ENCODE results near the gene MYEOV. TPM values are rescaled to one million over a fixed set of nuclear protein-coding genes. Genes with fewer than 3 reads are reported as not detected.

The MYEOV gene
- total and polyA plus RNA-seq, 9 of the 15 experiments (the other 6 are each of a cell fraction or from before 2014, with no cell fraction given) = 10.2 to 133 (median 32.2) TPM

DNA sequence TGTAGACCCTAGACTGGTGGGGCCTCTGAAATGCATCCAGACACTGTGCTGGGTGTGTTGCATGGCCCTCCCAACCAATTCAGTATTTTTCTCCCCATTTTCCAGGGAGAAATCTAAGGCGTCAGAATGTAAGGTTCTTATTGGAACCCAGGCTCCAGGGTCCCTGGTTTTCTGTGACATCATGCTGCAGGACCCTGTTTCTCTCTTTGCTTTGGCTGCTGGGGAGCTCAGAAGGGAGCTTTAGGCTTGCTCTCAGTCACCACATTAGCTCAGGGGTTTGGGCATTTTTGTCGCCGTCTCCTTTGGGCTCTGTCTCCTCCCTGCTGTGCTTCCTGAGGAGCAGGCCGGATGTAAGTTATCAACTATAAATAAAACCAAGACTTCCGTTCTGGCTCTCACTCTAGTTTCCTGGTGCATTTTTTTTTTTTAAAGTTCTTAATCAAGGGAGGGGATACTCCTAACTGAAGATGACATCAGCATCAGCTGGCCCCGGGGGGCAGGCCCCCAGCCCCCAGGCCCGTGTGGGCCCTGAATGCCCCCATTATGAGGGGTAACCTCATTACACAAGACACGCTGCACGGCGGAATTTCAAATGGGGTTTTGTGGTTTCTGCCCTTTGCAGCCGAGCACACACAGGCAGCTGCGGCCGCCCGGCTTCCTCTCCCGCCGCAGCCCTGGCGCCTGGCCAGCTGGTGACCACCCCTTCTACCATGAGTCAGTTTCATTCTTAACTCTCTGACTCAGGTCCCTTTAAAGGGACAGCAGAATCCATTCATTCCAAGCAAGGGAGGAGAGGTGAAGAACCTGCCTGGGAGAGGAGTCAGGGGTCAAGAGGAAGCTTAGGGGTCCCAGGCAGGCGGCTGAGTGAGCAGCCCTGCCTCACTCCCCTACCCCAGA lies 3.2 kb downstream of the MYEOV start (continued):
- TF ChIP-seq PYGO2 (tag; IDR thresholded peaks at IDR 0.05) = no peak
- TF ChIP-seq ETV5 (CRISPR knock-in tag; IDR thresholded peaks at IDR 0.05; ENCODE audit: low read depth) = peak; percentile 97
- TF ChIP-seq TRIM28 (IDR thresholded peaks at IDR 0.05) = no peak
- TF ChIP-seq, protein P1, sequence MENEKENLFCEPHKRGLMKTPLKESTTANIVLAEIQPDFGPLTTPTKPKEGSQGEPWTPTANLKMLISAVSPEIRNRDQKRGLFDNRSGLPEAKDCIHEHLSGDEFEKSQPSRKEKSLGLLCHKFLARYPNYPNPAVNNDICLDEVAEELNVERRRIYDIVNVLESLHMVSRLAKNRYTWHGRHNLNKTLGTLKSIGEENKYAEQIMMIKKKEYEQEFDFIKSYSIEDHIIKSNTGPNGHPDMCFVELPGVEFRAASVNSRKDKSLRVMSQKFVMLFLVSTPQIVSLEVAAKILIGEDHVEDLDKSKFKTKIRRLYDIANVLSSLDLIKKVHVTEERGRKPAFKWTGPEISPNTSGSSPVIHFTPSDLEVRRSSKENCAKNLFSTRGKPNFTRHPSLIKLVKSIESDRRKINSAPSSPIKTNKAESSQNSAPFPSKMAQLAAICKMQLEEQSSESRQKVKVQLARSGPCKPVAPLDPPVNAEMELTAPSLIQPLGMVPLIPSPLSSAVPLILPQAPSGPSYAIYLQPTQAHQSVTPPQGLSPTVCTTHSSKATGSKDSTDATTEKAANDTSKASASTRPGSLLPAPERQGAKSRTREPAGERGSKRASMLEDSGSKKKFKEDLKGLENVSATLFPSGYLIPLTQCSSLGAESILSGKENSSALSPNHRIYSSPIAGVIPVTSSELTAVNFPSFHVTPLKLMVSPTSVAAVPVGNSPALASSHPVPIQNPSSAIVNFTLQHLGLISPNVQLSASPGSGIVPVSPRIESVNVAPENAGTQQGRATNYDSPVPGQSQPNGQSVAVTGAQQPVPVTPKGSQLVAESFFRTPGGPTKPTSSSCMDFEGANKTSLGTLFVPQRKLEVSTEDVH (IDR thresholded peaks at IDR 0.05; ENCODE audit: low read depth, partially characterized antibody) = peak; percentile 25
- TF ChIP-seq NR2C2 (CRISPR knock-in tag; IDR thresholded peaks at IDR 0.05) = no peak
- peak; percentile 55 for TF ChIP-seq NR2C2 (tag; IDR thresholded peaks at IDR 0.05)
- no peak for TF ChIP-seq KLF10 (CRISPR knock-in tag; IDR thresholded peaks at IDR 0.05)
- no peak; the same call in 1 of the 2 replicates for TF ChIP-seq SMARCC2 (IDR thresholded peaks at IDR 0.05; ENCODE audit: low read depth)
- TF ChIP-seq ESRRA (IDR thresholded peaks at IDR 0.05; ENCODE audit: borderline replicate concordance, low read depth) = peak; percentile 96; the same call in 1 of the 2 replicates
- peak; percentile 94 for TF ChIP-seq JUND (IDR thresholded peaks at IDR 0.05; ENCODE audit: borderline replicate concordance, low read depth, low read length)
- peak; percentile 89; the same call in 2 of the 3 replicates for TF ChIP-seq JUND (tag; IDR thresholded peaks at IDR 0.05; ENCODE audit: borderline replicate concordance, low read depth, low read length)
- TF ChIP-seq ZKSCAN3 (CRISPR knock-in tag; IDR thresholded peaks at IDR 0.05) = no peak
- TF ChIP-seq RHOXF2B (CRISPR knock-in tag; conservative IDR thresholded peaks at IDR 0.05) = no peak
- TF ChIP-seq ZC3H11A (IDR thresholded peaks at IDR 0.05; ENCODE audit: low read depth, low read length) = no peak
- no peak for TF ChIP-seq NELFE (IDR thresholded peaks at IDR 0.05; ENCODE audit: insufficient read depth, insufficient read length)
- TF ChIP-seq ELF1 (tag; IDR thresholded peaks at IDR 0.05) = peak; percentile 77
- peak; percentile 75 for TF ChIP-seq MEF2D (tag; conservative IDR thresholded peaks at IDR 0.05; ENCODE audit: low read depth)
- TF ChIP-seq TBP (optimal IDR thresholded peaks at IDR 0.05; ENCODE audit: low read depth, low read length) = peak; percentile 21
- TF ChIP-seq HDAC3 (IDR thresholded peaks at IDR 0.05; ENCODE audit: borderline replicate concordance, partially characterized antibody) = peak; percentile 74
- TF ChIP-seq, protein P2, sequence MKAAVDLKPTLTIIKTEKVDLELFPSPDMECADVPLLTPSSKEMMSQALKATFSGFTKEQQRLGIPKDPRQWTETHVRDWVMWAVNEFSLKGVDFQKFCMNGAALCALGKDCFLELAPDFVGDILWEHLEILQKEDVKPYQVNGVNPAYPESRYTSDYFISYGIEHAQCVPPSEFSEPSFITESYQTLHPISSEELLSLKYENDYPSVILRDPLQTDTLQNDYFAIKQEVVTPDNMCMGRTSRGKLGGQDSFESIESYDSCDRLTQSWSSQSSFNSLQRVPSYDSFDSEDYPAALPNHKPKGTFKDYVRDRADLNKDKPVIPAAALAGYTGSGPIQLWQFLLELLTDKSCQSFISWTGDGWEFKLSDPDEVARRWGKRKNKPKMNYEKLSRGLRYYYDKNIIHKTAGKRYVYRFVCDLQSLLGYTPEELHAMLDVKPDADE (conservative IDR thresholded peaks at IDR 0.05; ENCODE audit: control insufficient read depth, low read depth, low read length) = 0 out of 2 replicates have a peak, but pooled peaks have one; percentile 33
- TF ChIP-seq NFRKB (IDR thresholded peaks at IDR 0.05; ENCODE audit: low read depth) = peak; percentile 77
- TF ChIP-seq ZNF589 (CRISPR knock-in tag; IDR thresholded peaks at IDR 0.05; ENCODE audit: low read depth) = peak; percentile 75; the same call in 1 of the 2 replicates
- TF ChIP-seq ZBTB8A (IDR thresholded peaks at IDR 0.05; ENCODE audit: partially characterized antibody) = no peak
- TF ChIP-seq SMAD4 (CRISPR knock-in tag; conservative IDR thresholded peaks at IDR 0.05) = peak; percentile 84
- TF ChIP-seq TCF3 (CRISPR knock-in tag; IDR thresholded peaks at IDR 0.05) = peak; percentile 50
- TF ChIP-seq ZBTB7A (IDR thresholded peaks at IDR 0.05; ENCODE audit: borderline replicate concordance, control insufficient read depth, low read depth, low read length) = peak; percentile 95

Data from K562 (cell line).